ENCODE measurements around the gene SREBF1. TPM values are rescaled to one million over a fixed set of nuclear protein-coding genes. Genes with fewer than 3 reads are reported as not detected.

The SREBF1 gene
- total RNA-seq, 2 experiments from 2014 or later = 177 to 186 TPM

GRCh38 chr17:17824783-17825614, 11.8 kb downstream of the SREBF1 start:
- H3K4me1 Mint-ChIP-seq = peaks cover 84% of the 10 kb centered on the region
- H3K27ac Mint-ChIP-seq = peak overlapping the region; percentile 95
- POLR2A ChIA-PET = interaction anchor here (0.8 to 13.9 kb wide), 8 partner anchors 11 to 147 kb away, joined by 3 to 322 read pairs (median 5); partner anchors contain the start of genes SREBF1 and TOM1L2
- peak overlapping the region; percentile 17 for H3K4me3 Mint-ChIP-seq
- no peak for DNase-seq
- CTCF ChIA-PET = interaction anchor here (1.3 to 3.1 kb wide), 4 partner anchors 11 to 24 kb away, joined by 3 to 16 read pairs (median 8); partner anchors contain the start of gene SREBF1
- H3K27me3 Mint-ChIP-seq = no peaks in the 10 kb centered on the region
- no peaks in the 10 kb centered on the region for H3K9me3 Mint-ChIP-seq
- peaks cover 47% of the 10 kb centered on the region for H3K36me3 Mint-ChIP-seq (ENCODE audit: low read depth)

- Mint-ChIP-seq H3K27ac (peak overlapping the region; percentile 95), H3K4me1 (peaks cover 88% of the 10 kb centered on the region), H3K4me3 (peak overlapping the region; percentile 72), H3K9me3 (no peaks in the 10 kb centered on the region), H3K27me3 (no peaks in the 10 kb centered on the region), H3K36me3 (ENCODE audit: low read depth) (peaks cover 54% of the 10 kb centered on the region)
- peak; percentile 48 for DNase-seq
- ChIA-PET CTCF (interaction anchor here (2.4 kb wide), 1 partner anchor 25 kb away, joined by 11 read pairs; no protein-coding TSS in a partner anchor), POLR2A (interaction anchor here (0.7 to 13.9 kb wide), 10 partner anchors 11 to 148 kb away, joined by 3 to 322 read pairs (median 18); partner anchors contain the start of genes SREBF1 and TOM1L2)
Measured at GRCh38 chr17:17824119-17824782, 12.5 kb downstream of the SREBF1 start.

GRCh38 chr17:17823433-17824118, 13.2 kb downstream of the SREBF1 start:
- H3K9me3 Mint-ChIP-seq = no peaks in the 10 kb centered on the region
- H3K4me1 Mint-ChIP-seq = peaks cover 93% of the 10 kb centered on the region
- peaks cover 60% of the 10 kb centered on the region for H3K36me3 Mint-ChIP-seq (ENCODE audit: low read depth)
- H3K27me3 Mint-ChIP-seq = no peaks in the 10 kb centered on the region
- ChIA-PET CTCF (no interaction called here), POLR2A (interaction anchor here (0.7 to 13.9 kb wide), 9 partner anchors 10 to 112 kb away, joined by 3 to 322 read pairs (median 13); partner anchors contain the start of gene SREBF1)
- DNase-seq = peak; percentile 90
- peak overlapping the region; percentile 76 for H3K4me3 Mint-ChIP-seq
- peak overlapping the region; percentile 95 for H3K27ac Mint-ChIP-seq

GRCh38 chr17:17822616-17823015, 14.2 kb downstream of the SREBF1 start:
- CTCF ChIA-PET = interaction anchor here (0.8 to 3.7 kb wide), 2 partner anchors 10 to 32 kb away, joined by 3 to 24 read pairs; no protein-coding TSS in a partner anchor

GRCh38 chr17:17822189-17822588, 14.6 kb downstream of the SREBF1 start:
- Mint-ChIP-seq H3K27ac (peak overlapping the region; percentile 73), H3K27me3 (no peaks in the 10 kb centered on the region), H3K4me1 (peaks cover 85% of the 10 kb centered on the region), H3K36me3 (ENCODE audit: low read depth) (peaks cover 61% of the 10 kb centered on the region), H3K9me3 (no peaks in the 10 kb centered on the region), H3K4me3 (peak overlapping the region; percentile 76)
- DNase-seq = no peak
- POLR2A ChIA-PET = interaction anchor here (0.7 to 13.9 kb wide), 9 partner anchors 9 to 286 kb away, joined by 3 to 322 read pairs (median 13); partner anchors contain the start of genes MYO15A and SREBF1
- CTCF ChIA-PET = interaction anchor here (0.8 to 3.7 kb wide), 2 partner anchors 10 to 33 kb away, joined by 3 to 24 read pairs; no protein-coding TSS in a partner anchor

More at GRCh38 chr17:17822616-17823015, 14.2 kb downstream of the SREBF1 start:
- peaks cover 89% of the 10 kb centered on the region for H3K4me1 Mint-ChIP-seq
- peak overlapping the region; percentile 73 for H3K27ac Mint-ChIP-seq
- H3K4me3 Mint-ChIP-seq = peak overlapping the region; percentile 76
- no peaks in the 10 kb centered on the region for H3K27me3 Mint-ChIP-seq
- H3K36me3 Mint-ChIP-seq (ENCODE audit: low read depth) = peaks cover 60% of the 10 kb centered on the region
- no peaks in the 10 kb centered on the region for H3K9me3 Mint-ChIP-seq
- DNase-seq = no peak
- POLR2A ChIA-PET = interaction anchor here (0.7 to 13.9 kb wide), 9 partner anchors 9 to 286 kb away, joined by 3 to 322 read pairs (median 13); partner anchors contain the start of genes MYO15A and SREBF1

- H3K27me3 Mint-ChIP-seq = no peaks in the 10 kb centered on the region
- H3K27ac Mint-ChIP-seq = peak overlapping the region; percentile 71
- CTCF ChIA-PET = interaction anchor here (1.3 to 3.7 kb wide), 3 partner anchors 8 to 35 kb away, joined by 3 to 24 read pairs (median 4); no protein-coding TSS in a partner anchor
- peak overlapping the region; percentile 76 for H3K4me3 Mint-ChIP-seq
- no peak for DNase-seq
- no peaks in the 10 kb centered on the region for H3K9me3 Mint-ChIP-seq
- POLR2A ChIA-PET = interaction anchor here (0.7 to 13.9 kb wide), 13 partner anchors 9 to 152 kb away, joined by 3 to 322 read pairs (median 5); partner anchors contain the start of genes DRC3, SREBF1 and TOM1L2
- peaks cover 69% of the 10 kb centered on the region for H3K4me1 Mint-ChIP-seq
- peaks cover 62% of the 10 kb centered on the region for H3K36me3 Mint-ChIP-seq (ENCODE audit: low read depth)
Measured at GRCh38 chr17:17820463-17821158, 16.2 kb downstream of the SREBF1 start.

- H3K4me1 Mint-ChIP-seq = peaks cover 66% of the 10 kb centered on the region
- POLR2A ChIA-PET = interaction anchor here (0.7 to 13.9 kb wide), 12 partner anchors 9 to 152 kb away, joined by 3 to 322 read pairs (median 6); partner anchors contain the start of genes DRC3, SREBF1 and TOM1L2
- peak overlapping the region; percentile 71 for H3K27ac Mint-ChIP-seq
- no peaks in the 10 kb centered on the region for H3K9me3 Mint-ChIP-seq
- peaks cover 66% of the 10 kb centered on the region for H3K36me3 Mint-ChIP-seq (ENCODE audit: low read depth)
- DNase-seq = no peak
- H3K27me3 Mint-ChIP-seq = no peaks in the 10 kb centered on the region
- CTCF ChIA-PET = interaction anchor here (1.3 to 3.7 kb wide), 2 partner anchors 8 to 16 kb away, joined by 3 to 24 read pairs; no protein-coding TSS in a partner anchor
- peak overlapping the region; percentile 53 for H3K4me3 Mint-ChIP-seq
Measured at GRCh38 chr17:17820046-17820445, 16.7 kb downstream of the SREBF1 start.

GRCh38 chr17:17819561-17819995, 17.2 kb downstream of the SREBF1 start:
- Mint-ChIP-seq H3K27me3 (no peaks in the 10 kb centered on the region), H3K9me3 (no peaks in the 10 kb centered on the region), H3K4me3 (peak overlapping the region; percentile 53), H3K36me3 (ENCODE audit: low read depth) (peaks cover 66% of the 10 kb centered on the region), H3K4me1 (peaks cover 61% of the 10 kb centered on the region), H3K27ac (peak overlapping the region; percentile 71)
- DNase-seq = peak; percentile 72
- CTCF ChIA-PET = interaction anchor here (1.3 to 3.7 kb wide), 2 partner anchors 7 to 17 kb away, joined by 3 to 24 read pairs; no protein-coding TSS in a partner anchor
- POLR2A ChIA-PET = interaction anchor here (1.4 to 13.9 kb wide), 7 partner anchors 16 to 140 kb away, joined by 4 to 322 read pairs (median 10); partner anchors contain the start of gene SREBF1

GRCh38 chr17:17819111-17819510, 17.7 kb downstream of the SREBF1 start:
- H3K4me1 Mint-ChIP-seq = peaks cover 56% of the 10 kb centered on the region
- H3K27me3 Mint-ChIP-seq = no peaks in the 10 kb centered on the region
- DNase-seq = no peak
- H3K4me3 Mint-ChIP-seq = no peak overlapping the region
- peaks cover 69% of the 10 kb centered on the region for H3K36me3 Mint-ChIP-seq (ENCODE audit: low read depth)
- CTCF ChIA-PET = no interaction called here
- H3K9me3 Mint-ChIP-seq = no peaks in the 10 kb centered on the region
- H3K27ac Mint-ChIP-seq = peak overlapping the region; percentile 71
- POLR2A ChIA-PET = interaction anchor here (0.6 to 13.9 kb wide), 5 partner anchors 8 to 36 kb away, joined by 3 to 322 read pairs (median 10); partner anchors contain the start of gene SREBF1

- CTCF ChIA-PET = no interaction called here
- Mint-ChIP-seq H3K4me3 (no peak overlapping the region), H3K27ac (no peak overlapping the region), H3K9me3 (no peaks in the 10 kb centered on the region), H3K36me3 (ENCODE audit: low read depth) (peaks cover 72% of the 10 kb centered on the region), H3K4me1 (peaks cover 52% of the 10 kb centered on the region), H3K27me3 (no peaks in the 10 kb centered on the region)
- POLR2A ChIA-PET = interaction anchor here (0.9 to 13.9 kb wide), 5 partner anchors 9 to 31 kb away, joined by 3 to 322 read pairs (median 4); partner anchors contain the start of gene SREBF1
- DNase-seq = no peak
Measured at GRCh38 chr17:17818088-17818526, 18.7 kb downstream of the SREBF1 start.

- ChIA-PET POLR2A (interaction anchor here (0.9 to 13.9 kb wide), 5 partner anchors 8 to 32 kb away, joined by 3 to 322 read pairs (median 4); partner anchors contain the start of gene SREBF1), CTCF (no interaction called here)
- H3K27ac Mint-ChIP-seq = no peak overlapping the region
- H3K9me3 Mint-ChIP-seq = no peaks in the 10 kb centered on the region
- H3K4me3 Mint-ChIP-seq = no peak overlapping the region
- H3K27me3 Mint-ChIP-seq = no peaks in the 10 kb centered on the region
- no peak for DNase-seq
- peaks cover 71% of the 10 kb centered on the region for H3K36me3 Mint-ChIP-seq (ENCODE audit: low read depth)
- peaks cover 47% of the 10 kb centered on the region for H3K4me1 Mint-ChIP-seq
Measured at GRCh38 chr17:17817552-17817947, 19.2 kb downstream of the SREBF1 start.
